Stimulated activated naive B cell treated with anti-CD40 and anti-IgM and Interleukin-4, amounts not matched to agents 10 μg/mL and 1 μg/mL and 100 μg/mL, for 72 hours (primary cell): ENCODE results near the gene THEM5.

ENCODE experiments used
- ATAC-seq, 2 donors: fragments of 150-1000 bp; cut with Tn5 transposase; replicated peaks; 2 replicates each; pipeline ENCODE4 v1.10.0; 2021; ENCODE audit warnings: moderate library complexity in 1 of 2
- DNase-seq: peaks from one replicate; pipeline ENCODE4 v3.0.0; 2021
- H3K27ac Mint-ChIP-seq: one replicate; pipeline ENCODE4 v1.8.0; 2022; ENCODE audit warnings: mild to moderate bottlenecking, mixed read lengths
- H3K27me3 Mint-ChIP-seq, 2 donors: one replicate each; pipeline ENCODE4 v1.8.0; 2022; ENCODE audit warnings: mixed read lengths in 2 of 2
- H3K36me3 Mint-ChIP-seq, 2 donors: one replicate each; pipeline ENCODE4 v1.8.0; 2022; ENCODE audit warnings: mixed read lengths in 2 of 2, mild to moderate bottlenecking in 1 of 2
- H3K4me1 Mint-ChIP-seq, 2 donors: one replicate each; pipeline ENCODE4 v1.8.0; 2022; ENCODE audit warnings: mixed read lengths in 2 of 2, mild to moderate bottlenecking in 1 of 2
- H3K4me3 Mint-ChIP-seq, 2 donors: one replicate each; pipeline ENCODE4 v1.8.0; 2022; ENCODE audit warnings: mild to moderate bottlenecking in 2 of 2, mixed read lengths in 2 of 2, moderate library complexity in 1 of 2
- H3K9me3 Mint-ChIP-seq, 2 donors: one replicate each; pipeline ENCODE4 v1.8.0; 2022; ENCODE audit warnings: mixed read lengths in 2 of 2, mild to moderate bottlenecking in 1 of 2

The THEM5 gene

DNA sequence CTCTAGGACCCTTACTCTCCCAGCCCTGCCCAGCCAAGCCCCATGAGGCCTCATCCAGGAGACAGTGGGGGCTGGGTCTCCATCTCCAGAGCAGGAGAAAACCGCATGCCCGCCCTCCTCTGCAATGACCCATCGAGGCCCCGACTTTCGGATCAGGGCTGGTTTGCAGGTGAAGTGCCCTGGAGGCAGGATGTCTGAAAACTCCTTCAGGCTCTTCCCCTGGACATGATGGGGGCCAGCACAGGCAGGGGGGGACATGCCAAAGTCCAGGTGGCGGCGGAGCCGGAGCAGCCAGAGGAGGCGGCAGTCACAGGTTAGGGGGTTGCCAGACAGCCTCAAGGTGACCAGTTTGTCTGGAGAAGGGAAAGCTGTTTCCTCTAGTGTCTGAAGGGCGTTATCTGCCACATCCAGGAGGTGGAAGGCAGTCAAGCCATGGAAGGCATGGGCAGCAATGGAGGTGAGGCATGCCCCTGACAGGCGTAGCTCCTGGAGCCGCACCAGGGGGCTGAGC lies 52.1 kb downstream of the THEM5 start:
- no peak overlapping the region for H3K27ac Mint-ChIP-seq
- DNase-seq (no peak), ATAC-seq (no peak)
- peaks cover 17 to 21% of the 10 kb centered on the region in 2 donors for H3K27me3 Mint-ChIP-seq
- no peaks in the 10 kb centered on the region for H3K9me3 Mint-ChIP-seq
- H3K36me3 Mint-ChIP-seq = peaks cover 2 to 5% of the 10 kb centered on the region in 2 donors
- peaks cover 17 to 19% of the 10 kb centered on the region in 2 donors for H3K4me1 Mint-ChIP-seq
- no peak overlapping the region for H3K4me3 Mint-ChIP-seq

DNA sequence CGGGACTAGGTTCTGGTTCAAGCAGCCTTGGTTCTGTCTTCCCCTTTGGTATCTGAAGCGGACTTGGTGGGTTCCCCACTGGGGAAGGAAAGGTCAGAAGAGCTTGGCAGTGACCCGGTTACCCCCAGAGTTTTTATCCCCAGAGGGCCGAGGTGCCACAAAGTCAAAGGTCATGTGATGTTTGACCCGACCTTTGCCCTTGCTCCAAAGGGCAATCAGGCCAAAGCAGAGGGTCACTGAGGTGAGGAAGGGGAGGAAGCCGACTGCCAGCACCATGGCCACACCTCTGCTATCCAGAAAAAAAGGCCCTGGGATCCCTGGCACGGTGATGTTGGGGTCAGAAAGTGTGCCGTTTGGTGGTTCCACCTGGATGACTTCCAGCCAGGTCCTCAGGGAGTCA lies 52.7 kb downstream of the THEM5 start:
- no peak overlapping the region for H3K27ac Mint-ChIP-seq
- H3K27me3 Mint-ChIP-seq = peaks cover 17 to 21% of the 10 kb centered on the region in 2 donors

DNA sequence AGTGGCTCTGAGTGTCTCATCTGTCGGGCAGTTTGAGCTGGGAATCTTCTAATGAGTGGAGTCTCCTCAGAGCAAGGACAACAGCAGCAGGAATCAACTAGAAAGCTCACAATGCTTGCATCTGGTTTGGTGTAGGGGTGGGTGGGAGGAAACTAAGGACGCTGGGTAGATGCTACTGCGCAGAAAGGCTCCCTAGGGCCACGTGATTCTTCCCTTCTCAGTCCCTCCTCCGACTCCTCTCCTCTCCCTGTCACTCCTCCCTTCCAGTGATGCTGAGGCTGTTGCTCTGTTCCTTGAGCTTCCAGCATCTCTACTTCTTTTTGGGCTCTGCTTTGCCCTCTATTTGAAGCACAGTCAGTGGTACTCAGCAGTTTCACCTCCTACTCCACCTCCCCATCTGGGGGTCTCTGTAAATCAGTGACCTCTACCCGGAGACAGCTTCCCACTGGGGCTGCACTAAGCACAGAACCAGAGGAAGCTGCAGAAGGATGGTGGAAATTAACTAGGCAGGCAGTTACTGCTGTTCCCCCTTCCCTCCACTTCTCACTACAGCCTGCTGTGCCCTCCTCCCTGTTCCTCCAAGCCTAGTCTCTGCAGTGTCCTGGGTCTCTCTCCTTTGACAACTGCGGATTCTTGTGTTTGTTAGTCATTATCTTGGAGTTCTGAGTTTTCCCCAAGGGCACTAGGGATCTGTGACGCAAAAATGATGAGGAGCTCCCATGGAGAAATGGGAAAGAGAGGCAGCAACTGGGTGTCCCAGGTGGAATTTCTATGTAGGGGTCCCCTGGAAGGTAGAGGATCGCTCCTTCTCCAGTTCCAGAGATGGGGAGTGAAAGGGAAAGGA lies 54.1 kb downstream of the THEM5 start:
- H3K4me3 Mint-ChIP-seq = no peak overlapping the region
- no peaks in the 10 kb centered on the region for H3K9me3 Mint-ChIP-seq
- H3K27ac Mint-ChIP-seq = no peak overlapping the region

More for the DNA sequence above, 52.7 kb downstream of the THEM5 start:
- Mint-ChIP-seq H3K9me3 (no peaks in the 10 kb centered on the region), H3K4me3 (no peak overlapping the region), H3K4me1 (peaks cover 17 to 19% of the 10 kb centered on the region in 2 donors), H3K36me3 (peaks cover 2 to 5% of the 10 kb centered on the region in 2 donors)
- DNase-seq (no peak), ATAC-seq (no peak)

DNA sequence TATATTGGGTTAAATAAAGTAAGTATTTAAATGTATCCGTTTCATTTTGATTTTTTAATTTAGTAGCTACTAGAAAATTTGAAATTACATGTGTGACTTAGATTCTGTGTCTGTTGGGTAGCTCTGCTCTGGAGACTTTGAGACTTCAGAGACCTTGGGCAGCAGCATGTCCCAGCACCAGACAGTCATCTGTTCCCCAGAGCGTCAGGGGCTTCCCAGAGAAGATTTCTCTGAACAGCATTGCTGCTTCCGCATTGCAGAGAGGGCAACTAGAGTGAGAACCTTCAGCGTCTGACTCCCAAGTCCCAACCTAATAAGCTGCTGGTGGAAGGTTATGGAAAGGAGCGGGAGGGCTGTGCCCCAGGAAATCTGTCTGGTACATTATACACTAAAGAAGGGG lies 54.9 kb downstream of the THEM5 start:
- ATAC-seq (no peak), DNase-seq (no peak)
- Mint-ChIP-seq H3K4me1 (peaks cover 5 to 9% of the 10 kb centered on the region in 2 donors), H3K27me3 (peaks cover 17 to 21% of the 10 kb centered on the region in 2 donors), H3K9me3 (no peaks in the 10 kb centered on the region), H3K27ac (no peak overlapping the region), H3K4me3 (no peak overlapping the region), H3K36me3 (peaks cover 2 to 5% of the 10 kb centered on the region in 2 donors)

More for the DNA sequence above, 54.1 kb downstream of the THEM5 start:
- no peak for DNase-seq
- ATAC-seq = no peak
- Mint-ChIP-seq H3K36me3 (peaks cover 2 to 5% of the 10 kb centered on the region in 2 donors), H3K4me1 (peaks cover 13 to 15% of the 10 kb centered on the region in 2 donors), H3K27me3 (peaks cover 17 to 21% of the 10 kb centered on the region in 2 donors)
